HG03060 (cell line): ENCODE data around the gene USP35.
"Not testable (repeated sequence)": the region's sequence is repeated elsewhere in the genome, so short reads cannot be mapped to it uniquely, and the experiment has no call there.

ENCODE experiments used
- ATAC-seq: cut with Tn5 transposase; IDR thresholded peaks from one replicate; pipeline ENCODE4 v1.9.1; 2021; ENCODE audit warnings: low read depth, moderate number of reproducible peaks; ENCODE audit not compliant: unreplicated experiment

Gene USP35

GRCh38 chr11:78226684-78227680, 38.3 kb downstream of the USP35 start:
- ATAC-seq: no peak

GRCh38 chr11:78227921-78228320, 39.2 kb downstream of the USP35 start:
- no peak for ATAC-seq

- ATAC-seq: no peak
Observed at GRCh38 chr11:78228467-78228866, 39.7 kb downstream of the USP35 start.

GRCh38 chr11:78229106-78229505, 40.4 kb downstream of the USP35 start:
- ATAC-seq: no peak

GRCh38 chr11:78230161-78230877, 41.6 kb downstream of the USP35 start:
- ATAC-seq: no peak

- no peak for ATAC-seq
Observed at GRCh38 chr11:78231962-78232501, 43.3 kb downstream of the USP35 start.

GRCh38 chr11:78233046-78233445, 44.3 kb downstream of the USP35 start:
- not testable (repeated sequence) for ATAC-seq

DNA sequence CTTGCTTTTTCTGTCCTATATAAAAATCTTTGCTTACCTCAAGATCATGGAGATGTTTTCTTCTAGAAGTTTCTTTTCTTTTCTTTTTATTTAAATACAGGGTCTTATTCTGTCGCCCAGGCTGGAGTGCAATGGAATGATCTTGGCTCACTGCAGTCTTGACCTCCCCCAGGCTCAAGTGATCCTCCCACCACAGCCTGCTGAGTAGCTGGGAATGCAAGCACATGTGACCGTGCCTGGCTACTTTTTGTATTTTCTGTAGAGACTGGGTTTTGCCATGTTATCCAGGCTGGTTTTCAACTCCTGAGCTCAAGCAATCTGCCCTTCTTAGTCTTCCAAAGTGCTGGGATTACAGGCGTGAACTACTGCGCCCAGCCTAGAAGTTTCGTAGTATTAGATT, 45.3 kb downstream of the USP35 start:
- no peak for ATAC-seq

DNA sequence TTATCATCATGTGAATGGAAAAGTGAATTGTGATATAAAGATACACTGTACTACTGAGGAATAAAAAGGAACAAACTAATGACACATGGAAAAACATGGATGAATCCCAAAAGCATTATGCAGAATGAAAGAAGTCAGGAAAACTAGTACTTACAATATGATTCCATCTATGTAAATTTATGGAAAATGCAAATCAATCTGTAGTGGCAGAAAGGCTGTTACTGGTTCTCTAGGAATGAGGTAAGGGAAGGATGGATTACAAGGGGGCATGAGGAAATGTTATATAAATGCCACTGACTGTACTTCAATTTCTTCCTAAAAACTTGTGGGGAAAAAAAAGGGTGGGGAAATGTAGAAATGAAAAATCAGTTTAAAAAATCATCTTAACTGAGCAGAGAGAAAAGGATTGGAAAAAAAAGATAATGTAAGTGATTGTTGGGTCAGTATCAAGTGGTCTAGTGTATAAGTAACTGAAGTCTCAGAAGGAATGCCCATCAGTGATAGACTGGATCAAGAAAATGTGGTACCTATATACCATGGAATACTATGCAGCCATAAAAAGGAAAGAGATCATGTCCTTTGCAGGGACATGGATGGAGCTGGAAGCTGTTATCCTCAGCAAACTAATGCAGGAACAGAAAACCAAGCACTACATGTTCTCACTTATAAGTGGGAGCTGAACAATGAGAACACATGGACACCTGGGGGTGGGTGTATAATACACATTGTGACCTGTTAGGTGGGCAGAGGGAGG, 48.8 kb downstream of the USP35 start:
- ATAC-seq: no peak

GRCh38 chr11:78239781-78240180, 51.1 kb downstream of the USP35 start:
- ATAC-seq: no peak

- no peak for ATAC-seq
Observed at GRCh38 chr11:78241475-78241874, 52.8 kb downstream of the USP35 start.

- no peak for ATAC-seq
Observed at GRCh38 chr11:78244080-78244479, 55.4 kb downstream of the USP35 start.

- ATAC-seq: no peak
Observed at GRCh38 chr11:78244546-78245255, 56.0 kb downstream of the USP35 start.

DNA sequence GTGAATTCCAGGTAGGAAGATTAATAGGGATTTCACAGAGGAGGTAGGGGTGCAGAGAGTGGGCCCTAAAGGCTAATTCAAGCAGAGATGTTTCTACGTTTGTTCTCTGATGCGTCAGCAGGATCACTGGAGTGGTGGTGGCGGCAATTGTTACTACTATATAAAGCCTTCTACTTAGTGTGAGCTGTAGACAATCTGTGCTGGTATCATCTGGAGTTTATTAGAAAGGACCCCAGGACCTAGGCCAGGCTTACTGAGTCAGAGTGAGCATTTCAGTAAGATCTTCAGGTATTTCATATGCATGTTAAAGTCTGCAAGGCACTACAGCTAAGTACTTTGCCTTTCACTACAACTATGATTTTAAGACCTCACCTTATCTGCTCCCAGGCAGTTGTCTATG, 59.5 kb downstream of the USP35 start:
- no peak for ATAC-seq

GRCh38 chr11:78248903-78249302, 60.2 kb downstream of the USP35 start:
- no peak for ATAC-seq

GRCh38 chr11:78250099-78250498, 61.4 kb downstream of the USP35 start:
- no peak for ATAC-seq

GRCh38 chr11:78251083-78251775, 62.5 kb downstream of the USP35 start:
- ATAC-seq: no peak

- ATAC-seq: no peak
Observed at GRCh38 chr11:78253797-78254196, 65.1 kb downstream of the USP35 start.

- no peak for ATAC-seq
Observed at GRCh38 chr11:78254268-78254667, 65.5 kb downstream of the USP35 start.
